Measurements from ENCODE around the gene KLK10.

KLK10 gene

GRCh38 chr19:51025809-51026553, 6.5 kb upstream of the KLK10 start:
- DNase-seq: no peak

GRCh38 chr19:51025401-51025800, 5.9 kb upstream of the KLK10 start:
- DNase-seq: no peak

- DNase-seq: no peak
Measured at GRCh38 chr19:51024924-51025323, 5.4 kb upstream of the KLK10 start.

- no peak for DNase-seq
Measured at GRCh38 chr19:51023946-51024345, 4.4 kb upstream of the KLK10 start.

- no peak for DNase-seq
Measured at GRCh38 chr19:51022526-51022925, 3.0 kb upstream of the KLK10 start.

- DNase-seq: peak in 2 of 6 experiments; percentile 12 to 40
Measured at GRCh38 chr19:51020988-51021651, 1.6 kb upstream of the KLK10 start.

- DNase-seq: no peak
Measured at GRCh38 chr19:51018745-51019543, 565 bp downstream of the KLK10 start.

- DNase-seq: peak in 3 of 6 experiments; percentile 12 to 33 (median 31)
Measured at GRCh38 chr19:51016798-51017683, 2.5 kb downstream of the KLK10 start.

GRCh38 chr19:51015691-51016267, 3.7 kb downstream of the KLK10 start:
- no peak for DNase-seq

- no peak for DNase-seq
Measured at GRCh38 chr19:51014242-51014641, 5.3 kb downstream of the KLK10 start.

GRCh38 chr19:51012661-51013190, 6.8 kb downstream of the KLK10 start:
- no peak for DNase-seq

GRCh38 chr19:51010066-51010795, 9.3 kb downstream of the KLK10 start:
- no peak for DNase-seq

GRCh38 chr19:51009061-51009891, 10.2 kb downstream of the KLK10 start:
- DNase-seq: no peak

GRCh38 chr19:51007488-51007887, 12.0 kb downstream of the KLK10 start:
- no peak for DNase-seq

- DNase-seq: no peak
Measured at GRCh38 chr19:51006406-51006805, 13.1 kb downstream of the KLK10 start.

- DNase-seq: no peak
Measured at GRCh38 chr19:51005248-51005647, 14.3 kb downstream of the KLK10 start.

- no peak for DNase-seq
Measured at GRCh38 chr19:51003316-51003715, 16.2 kb downstream of the KLK10 start.

- DNase-seq: no peak
Measured at GRCh38 chr19:51002542-51003311, 16.8 kb downstream of the KLK10 start.

GRCh38 chr19:51002089-51002532, 17.4 kb downstream of the KLK10 start:
- no peak for DNase-seq

Measured in stimulated activated naive CD4-positive, alpha-beta T cell (primary cell).